ENCODE measurements around the gene SPON2.

The SPON2 gene

GRCh38 chr4:1139860-1140259 is 32.5 kb downstream of the SPON2 start:
- H3K27me3 ChIP-seq (replicated peaks in 2 of 5; ENCODE audit: control insufficient read depth in 4 of 5, insufficient read depth in 5 of 5, low read length in 4 of 5): peaks cover 0 to 15% (median 7%) of the 10 kb centered on the region in 5 experiments
- no CpG with 5 or more reads among the region's 1 CpG for WGBS (ENCODE audit: insufficient coverage)
- H3K36me3 ChIP-seq (ENCODE audit: control insufficient read depth in 4 of 4, insufficient read depth in 4 of 4, low read length in 3 of 4): no peaks in the 10 kb centered on the region
- no peak overlapping the region for H3K27ac ChIP-seq (ENCODE audit: insufficient read depth in 1 of 2, low read depth in 1 of 2, low read length in 2 of 2, poor library complexity in 1 of 2, severe bottlenecking in 2 of 2)
- POLR2A ChIA-PET: no interaction called here
- CTCF ChIA-PET: interaction anchor here (1.1 kb wide), 1 partner anchor 9 kb away, joined by 4 read pairs; no protein-coding TSS in a partner anchor
- DNase-seq: no peak
- H3K4me1 ChIP-seq (ENCODE audit: control extremely low read depth in 1 of 4, control insufficient read depth in 4 of 4, insufficient read depth in 4 of 4, low read length in 3 of 4): peaks cover 0 to 12% (median 5%) of the 10 kb centered on the region in 4 experiments
- no peak overlapping the region for H3K4me3 ChIP-seq (ENCODE audit: control insufficient read depth in 1 of 7, extremely low read depth in 1 of 7, insufficient read depth in 4 of 7, low read depth in 2 of 7, low read length in 6 of 7)
- no peaks in the 10 kb centered on the region for H3K9me3 ChIP-seq (ENCODE audit: control extremely low read depth in 1 of 5, control insufficient read depth in 4 of 5, insufficient read depth in 2 of 5, low read depth in 1 of 5, low read length in 4 of 5)

- Histone ChIP-seq H3K36me3 (ENCODE audit: control insufficient read depth in 4 of 4, insufficient read depth in 4 of 4, low read length in 3 of 4) (no peaks in the 10 kb centered on the region), H3K27me3 (replicated peaks in 2 of 5; ENCODE audit: control insufficient read depth in 4 of 5, insufficient read depth in 5 of 5, low read length in 4 of 5) (peaks cover 0 to 14% (median 7%) of the 10 kb centered on the region in 5 experiments), H3K4me3 (ENCODE audit: control insufficient read depth in 1 of 7, extremely low read depth in 1 of 7, insufficient read depth in 4 of 7, low read depth in 2 of 7, low read length in 6 of 7) (peak overlapping the region in 5 of 7 experiments; percentile 27 to 82 (median 50)), H3K9me3 (ENCODE audit: control extremely low read depth in 1 of 5, control insufficient read depth in 4 of 5, insufficient read depth in 2 of 5, low read depth in 1 of 5, low read length in 4 of 5) (no peaks in the 10 kb centered on the region), H3K27ac (ENCODE audit: insufficient read depth in 1 of 2, low read depth in 1 of 2, low read length in 2 of 2, poor library complexity in 1 of 2, severe bottlenecking in 2 of 2) (no peak overlapping the region), H3K4me1 (ENCODE audit: control extremely low read depth in 1 of 4, control insufficient read depth in 4 of 4, insufficient read depth in 4 of 4, low read length in 3 of 4) (peaks cover 0 to 12% (median 5%) of the 10 kb centered on the region in 4 experiments)
- 100% methylated on average over 1 of the region's 2 CpGs for whole genome bisulfite sequencing (ENCODE audit: insufficient coverage)
- POLR2A ChIA-PET: no interaction called here
- CTCF ChIA-PET: no interaction called here
- peak in 2 of 3 donors; percentile 11 to 20 for DNase-seq
Observed at GRCh38 chr4:1137850-1138249, 34.5 kb downstream of the SPON2 start.

GRCh38 chr4:1137063-1137776 is 35.2 kb downstream of the SPON2 start:
- CTCF ChIA-PET: interaction anchor here (1.1 to 2.1 kb wide), 2 partner anchors 149 to 215 kb away, joined by 3 to 5 read pairs; no protein-coding TSS in a partner anchor
- peaks cover 0 to 12% (median 5%) of the 10 kb centered on the region in 4 experiments for H3K4me1 ChIP-seq (ENCODE audit: control extremely low read depth in 1 of 4, control insufficient read depth in 4 of 4, insufficient read depth in 4 of 4, low read length in 3 of 4)

GRCh38 chr4:1136048-1136447 is 36.3 kb downstream of the SPON2 start:
- no peaks in the 10 kb centered on the region for H3K36me3 ChIP-seq (ENCODE audit: control insufficient read depth in 4 of 4, insufficient read depth in 4 of 4, low read length in 3 of 4)
- 92% methylated on average over 2 of the region's 4 CpGs for WGBS (ENCODE audit: insufficient coverage)
- no peak overlapping the region for H3K4me3 ChIP-seq (ENCODE audit: control insufficient read depth in 1 of 7, extremely low read depth in 1 of 7, insufficient read depth in 4 of 7, low read depth in 2 of 7, low read length in 6 of 7)
- H3K9me3 ChIP-seq (ENCODE audit: control extremely low read depth in 1 of 5, control insufficient read depth in 4 of 5, insufficient read depth in 2 of 5, low read depth in 1 of 5, low read length in 4 of 5): no peaks in the 10 kb centered on the region
- ChIA-PET CTCF (interaction anchor here (1.1 to 2.1 kb wide), 2 partner anchors 150 to 216 kb away, joined by 3 to 5 read pairs; no protein-coding TSS in a partner anchor), POLR2A (no interaction called here)
- DNase-seq: peak in 2 of 3 donors; percentile 43 to 63
- H3K27ac ChIP-seq (ENCODE audit: insufficient read depth in 1 of 2, low read depth in 1 of 2, low read length in 2 of 2, poor library complexity in 1 of 2, severe bottlenecking in 2 of 2): no peak overlapping the region
- H3K27me3 ChIP-seq (replicated peaks in 2 of 5; ENCODE audit: control insufficient read depth in 4 of 5, insufficient read depth in 5 of 5, low read length in 4 of 5): peaks cover 0 to 7% (median 3%) of the 10 kb centered on the region in 5 experiments
- peaks cover 0 to 12% (median 5%) of the 10 kb centered on the region in 4 experiments for H3K4me1 ChIP-seq (ENCODE audit: control extremely low read depth in 1 of 4, control insufficient read depth in 4 of 4, insufficient read depth in 4 of 4, low read length in 3 of 4)

More at GRCh38 chr4:1137063-1137776, 35.2 kb downstream of the SPON2 start:
- Histone ChIP-seq H3K4me3 (ENCODE audit: control insufficient read depth in 1 of 7, extremely low read depth in 1 of 7, insufficient read depth in 4 of 7, low read depth in 2 of 7, low read length in 6 of 7) (peak overlapping the region in 5 of 7 experiments; percentile 30 to 82 (median 58)), H3K9me3 (ENCODE audit: control extremely low read depth in 1 of 5, control insufficient read depth in 4 of 5, insufficient read depth in 2 of 5, low read depth in 1 of 5, low read length in 4 of 5) (no peaks in the 10 kb centered on the region), H3K27me3 (replicated peaks in 2 of 5; ENCODE audit: control insufficient read depth in 4 of 5, insufficient read depth in 5 of 5, low read length in 4 of 5) (peaks cover 0 to 8% (median 7%) of the 10 kb centered on the region in 5 experiments), H3K27ac (ENCODE audit: insufficient read depth in 1 of 2, low read depth in 1 of 2, low read length in 2 of 2, poor library complexity in 1 of 2, severe bottlenecking in 2 of 2) (no peak overlapping the region), H3K36me3 (ENCODE audit: control insufficient read depth in 4 of 4, insufficient read depth in 4 of 4, low read length in 3 of 4) (no peaks in the 10 kb centered on the region)
- POLR2A ChIA-PET: interaction anchor here (0.6 to 0.7 kb wide), 2 partner anchors 112 to 342 kb away, joined by 3 read pairs; no protein-coding TSS in a partner anchor
- no CpG with 5 or more reads among the region's 8 CpGs for WGBS (ENCODE audit: insufficient coverage)
- DNase-seq: peak in 2 of 3 donors; percentile 56 to 59

- WGBS (ENCODE audit: insufficient coverage): 65% methylated on average over 7 of the region's 8 CpGs
- Histone ChIP-seq H3K9me3 (ENCODE audit: control extremely low read depth in 1 of 5, control insufficient read depth in 4 of 5, insufficient read depth in 2 of 5, low read depth in 1 of 5, low read length in 4 of 5) (no peaks in the 10 kb centered on the region), H3K36me3 (ENCODE audit: control insufficient read depth in 4 of 4, insufficient read depth in 4 of 4, low read length in 3 of 4) (no peaks in the 10 kb centered on the region), H3K4me1 (ENCODE audit: control extremely low read depth in 1 of 4, control insufficient read depth in 4 of 4, insufficient read depth in 4 of 4, low read length in 3 of 4) (peaks cover 0 to 16% (median 5%) of the 10 kb centered on the region in 4 experiments), H3K27me3 (replicated peaks in 2 of 5; ENCODE audit: control insufficient read depth in 4 of 5, insufficient read depth in 5 of 5, low read length in 4 of 5) (peaks cover 0 to 5% (median 0%) of the 10 kb centered on the region in 5 experiments), H3K4me3 (ENCODE audit: control insufficient read depth in 1 of 7, extremely low read depth in 1 of 7, insufficient read depth in 4 of 7, low read depth in 2 of 7, low read length in 6 of 7) (no peak overlapping the region), H3K27ac (ENCODE audit: insufficient read depth in 1 of 2, low read depth in 1 of 2, low read length in 2 of 2, poor library complexity in 1 of 2, severe bottlenecking in 2 of 2) (no peak overlapping the region)
- ChIA-PET CTCF (interaction anchor here (0.6 to 1.3 kb wide), 2 partner anchors 17 to 309 kb away, joined by 3 read pairs; no protein-coding TSS in a partner anchor), POLR2A (no interaction called here)
- DNase-seq: no peak
Observed at GRCh38 chr4:1133033-1133432, 39.4 kb downstream of the SPON2 start.

- H3K27me3 ChIP-seq (replicated peaks in 2 of 5; ENCODE audit: control insufficient read depth in 4 of 5, insufficient read depth in 5 of 5, low read length in 4 of 5): peaks cover 0 to 5% (median 0%) of the 10 kb centered on the region in 5 experiments
- no peak overlapping the region for H3K4me3 ChIP-seq (ENCODE audit: control insufficient read depth in 1 of 7, extremely low read depth in 1 of 7, insufficient read depth in 4 of 7, low read depth in 2 of 7, low read length in 6 of 7)
- WGBS (ENCODE audit: insufficient coverage): 2% methylated on average over 7 of the region's 13 CpGs
- no peaks in the 10 kb centered on the region for H3K9me3 ChIP-seq (ENCODE audit: control extremely low read depth in 1 of 5, control insufficient read depth in 4 of 5, insufficient read depth in 2 of 5, low read depth in 1 of 5, low read length in 4 of 5)
- no peak overlapping the region for H3K27ac ChIP-seq (ENCODE audit: insufficient read depth in 1 of 2, low read depth in 1 of 2, low read length in 2 of 2, poor library complexity in 1 of 2, severe bottlenecking in 2 of 2)
- H3K4me1 ChIP-seq (ENCODE audit: control extremely low read depth in 1 of 4, control insufficient read depth in 4 of 4, insufficient read depth in 4 of 4, low read length in 3 of 4): peaks cover 0 to 4% (median 0%) of the 10 kb centered on the region in 4 experiments
- DNase-seq: peak; percentile 71 to 88 (median 81)
- POLR2A ChIA-PET: no interaction called here
- H3K36me3 ChIP-seq (ENCODE audit: control insufficient read depth in 4 of 4, insufficient read depth in 4 of 4, low read length in 3 of 4): no peaks in the 10 kb centered on the region
- CTCF ChIA-PET: interaction anchor here (0.7 to 3.0 kb wide), 25 partner anchors 8 to 226 kb away, joined by 3 to 32 read pairs (median 3); partner anchors contain the start of gene UVSSA
Observed at GRCh38 chr4:1130316-1131186, 41.8 kb downstream of the SPON2 start.
